GM23248 (cell line): Measurements from ENCODE around the gene KATNBL1. TPM values are rescaled to one million over a fixed set of nuclear protein-coding genes. Genes with fewer than 3 reads are reported as not detected.
A peak's percentile ranks its signal among the peaks of the same experiment; 100 is the strongest.

Source experiments
- DNase-seq: peaks from one replicate; pipeline ENCODE4 v3.0.0-alpha.2; 2015
- H2AFZ ChIP-seq: fragments of 200-600 bp; sonication (generic); 2 replicates; pipeline ENCODE4 v1.6.1; 2016; ENCODE audit warnings: antibody characterized with exemption
- H3F3A ChIP-seq: fragments of 200-600 bp; sonication (generic); 2 replicates; pipeline ENCODE4 v1.6.1; 2016; ENCODE audit warnings: mild to moderate bottlenecking, antibody characterized with exemption, mixed run types; ENCODE audit not compliant: insufficient read depth
- H3K27ac ChIP-seq: fragments of 200-600 bp; sonication (generic); 2 replicates; pipeline ENCODE4 v1.5.1; 2016; ENCODE audit warnings: mild to moderate bottlenecking
- H3K27me3 ChIP-seq: fragments of 200-600 bp; sonication (generic); replicated peaks from 2 replicates; pipeline ENCODE4 v1.6.1; 2016; ENCODE audit warnings: mild to moderate bottlenecking; ENCODE audit not compliant: insufficient read depth
- H3K36me3 ChIP-seq: fragments of 200-600 bp; sonication (generic); 2 replicates; pipeline ENCODE4 v1.6.1; 2016; ENCODE audit warnings: low read depth, mild to moderate bottlenecking
- H3K4me1 ChIP-seq: fragments of 200-600 bp; sonication (generic); 2 replicates; pipeline ENCODE4 v1.6.1; 2016; ENCODE audit warnings: mild to moderate bottlenecking; ENCODE audit not compliant: insufficient read depth
- H3K4me2 ChIP-seq: fragments of 200-600 bp; sonication (generic); one replicate; pipeline ENCODE4 v1.6.1; 2016; ENCODE audit warnings: mild to moderate bottlenecking; ENCODE audit not compliant: unreplicated experiment
- H3K4me3 ChIP-seq: fragments of 200-600 bp; sonication (generic); 2 replicates; pipeline ENCODE4 v1.5.1; 2016; ENCODE audit warnings: mild to moderate bottlenecking
- H3K79me2 ChIP-seq: fragments of 200-600 bp; sonication (generic); 2 replicates; pipeline ENCODE4 v1.6.1; 2016; ENCODE audit warnings: mild to moderate bottlenecking; ENCODE audit not compliant: insufficient read depth
- H3K9ac ChIP-seq: fragments of 200-600 bp; sonication (generic); 2 replicates; pipeline ENCODE4 v1.6.1; 2016; ENCODE audit warnings: mild to moderate bottlenecking
- H3K9me2 ChIP-seq: fragments of 200-600 bp; sonication (generic); 2 replicates; pipeline ENCODE4 v1.6.1; 2016; ENCODE audit warnings: mixed run types, mild to moderate bottlenecking, moderate library complexity; ENCODE audit not compliant: insufficient read depth
- H3K9me3 ChIP-seq: fragments of 200-600 bp; sonication (generic); one replicate; pipeline ENCODE4 v1.6.1; 2017; ENCODE audit warnings: low read depth
- H4K20me1 ChIP-seq: fragments of 200-600 bp; sonication (generic); 2 replicates; pipeline ENCODE4 v1.6.0; 2016; ENCODE audit not compliant: insufficient read depth
- EZH2 ChIP-seq: fragments of 200-600 bp; sonication (generic); IDR thresholded peaks from 2 replicates; pipeline ENCODE4 v1.6.1; 2018; ENCODE audit warnings: antibody characterized with exemption, mild to moderate bottlenecking; ENCODE audit not compliant: insufficient read depth, poor library complexity, severe bottlenecking
- EZH2phosphoT487 ChIP-seq: fragments of 200-600 bp; sonication (generic); IDR thresholded peaks from 2 replicates; pipeline ENCODE4 v1.6.1; 2018; ENCODE audit warnings: antibody characterized with exemption, moderate library complexity, mild to moderate bottlenecking, low read depth; ENCODE audit not compliant: insufficient read depth
- WGBS, 2 experiments: methylation state at CpG; one replicate each; pipeline ENCODE4 v1.1.6; 2015 to 2017; ENCODE audit warnings: low lambda C conversion rate in 2 of 2, low coverage in 1 of 2; ENCODE audit errors: missing lambda C conversion rate in 2 of 2; 5-methylcytosine and 5-hydroxymethylcytosine counted together
- in situ Hi-C: fragments of 300-500 bp; cut with MboI; formaldehyde crosslinking; loops from 2 replicates; pipeline ENCODE4 v1.15.0; 2020
- polyA plus RNA-seq: library from polyadenylated mRNA; unstranded; fragments of >200 nt; fragmentation: Nextera tagmentation; extraction: Ambion mirVana; gene quantifications from 2 replicates; pipeline ENCODE4 v1.2.1, GENCODE V29; 2016
- total RNA-seq: library from RNA; depleted of rRNA; stranded (reverse); fragments of >200 nt; shearing (Covaris generic); gene quantifications from 2 replicates; pipeline ENCODE4 v1.2.3, GENCODE V29; 2014

The KATNBL1 gene
- total and polyA plus RNA-seq, 2 experiments from 2014 or later, result 39.3 to 51.9 TPM

GRCh38 chr15:34154725-34155204 lies 55.1 kb downstream of the KATNBL1 start:
- Histone ChIP-seq H3K9me2 (no peaks in the 10 kb centered on the region), H3K36me3 (peaks cover 58% of the 10 kb centered on the region), H2AFZ (no peak overlapping the region), H3K9me3 (no peaks in the 10 kb centered on the region), H3F3A (peaks cover 15% of the 10 kb centered on the region), H3K27ac (no peak overlapping the region), H4K20me1 (no peaks in the 10 kb centered on the region), H3K27me3 (no peaks in the 10 kb centered on the region), H3K4me3 (no peak overlapping the region), H3K9ac (no peak overlapping the region), H3K4me1 (no peaks in the 10 kb centered on the region), H3K79me2 (peaks cover 4% of the 10 kb centered on the region; the same call in 1 of the 2 replicates), H3K4me2 (no peak overlapping the region)
- no peak for TF ChIP-seq EZH2
- no peak for TF ChIP-seq EZH2phosphoT487
- in situ Hi-C loops, result no loop called here
- peak; percentile 35 for DNase-seq
- WGBS, 2 experiments, result 96 to 97% methylated on average over 7 of the region's 7 CpGs

- Histone ChIP-seq H4K20me1 (no peaks in the 10 kb centered on the region), H3K27me3 (no peaks in the 10 kb centered on the region), H3K79me2 (no peaks in the 10 kb centered on the region), H3K27ac (no peak overlapping the region), H3K9me2 (no peaks in the 10 kb centered on the region), H3K4me2 (no peak overlapping the region), H3F3A (no peaks in the 10 kb centered on the region), H3K4me3 (no peak overlapping the region), H3K4me1 (no peaks in the 10 kb centered on the region; the same call in 1 of the 2 replicates), H3K9ac (no peak overlapping the region), H2AFZ (no peak overlapping the region), H3K36me3 (peaks cover 54% of the 10 kb centered on the region), H3K9me3 (no peaks in the 10 kb centered on the region)
- 71 to 74% methylated on average over 6 of the region's 6 CpGs for WGBS, 2 experiments
- TF ChIP-seq EZH2 (no peak), EZH2phosphoT487 (no peak)
- DNase-seq, result peak; percentile 17
- in situ Hi-C loops, result no loop called here
Measured at GRCh38 chr15:34147371-34148140, 62.3 kb downstream of the KATNBL1 start.

- Histone ChIP-seq H3K4me2 (no peak overlapping the region), H3F3A (no peaks in the 10 kb centered on the region), H3K9me3 (no peaks in the 10 kb centered on the region), H3K9me2 (no peaks in the 10 kb centered on the region), H3K79me2 (no peaks in the 10 kb centered on the region), H3K27me3 (no peaks in the 10 kb centered on the region), H3K27ac (no peak overlapping the region), H3K36me3 (0 out of 2 replicates have a peak, but pooled peaks cover 11% of the 10 kb centered on the region), H2AFZ (no peak overlapping the region), H3K4me3 (no peak overlapping the region), H3K9ac (no peak overlapping the region), H3K4me1 (no peaks in the 10 kb centered on the region), H4K20me1 (no peaks in the 10 kb centered on the region)
- 95 to 100% methylated on average over 1 of the region's 1 CpG for WGBS, 2 experiments
- TF ChIP-seq EZH2, result no peak
- TF ChIP-seq EZH2phosphoT487, result no peak
- in situ Hi-C loops, result no loop called here
- DNase-seq, result no peak
Measured at GRCh38 chr15:34133511-34133910, 76.4 kb downstream of the KATNBL1 start.

- WGBS, 2 experiments, result 97 to 100% methylated on average over 1 of the region's 1 CpG
- H3K4me2 ChIP-seq, result no peak overlapping the region
- in situ Hi-C loops, result no loop called here
Measured at GRCh38 chr15:34132881-34133280, 77.0 kb downstream of the KATNBL1 start.

More at GRCh38 chr15:34132881-34133280, 77.0 kb downstream of the KATNBL1 start:
- Histone ChIP-seq H3K9me3 (no peaks in the 10 kb centered on the region), H3K27me3 (no peaks in the 10 kb centered on the region), H3K9ac (no peak overlapping the region), H3K27ac (no peak overlapping the region), H3K9me2 (no peaks in the 10 kb centered on the region), H3K4me3 (no peak overlapping the region), H3K79me2 (no peaks in the 10 kb centered on the region), H3F3A (no peaks in the 10 kb centered on the region), H2AFZ (no peak overlapping the region), H3K36me3 (0 out of 2 replicates have a peak, but pooled peaks cover 11% of the 10 kb centered on the region), H4K20me1 (no peaks in the 10 kb centered on the region), H3K4me1 (no peaks in the 10 kb centered on the region)
- TF ChIP-seq EZH2 (no peak), EZH2phosphoT487 (no peak)
- DNase-seq, result no peak
